Measurements from ENCODE around the gene SCN8A. TPM values are rescaled to one million over a fixed set of nuclear protein-coding genes. Genes with fewer than 3 reads are reported as not detected.

SCN8A gene
- total RNA-seq, 3 donors from 2014 or later (not counting 1 experiment from before 2014, with no cell fraction given), result 0.42 to 0.66 (median 0.65) TPM

- no peak overlapping the region for H3K27ac Mint-ChIP-seq
- no peak for TF ChIP-seq CTCF (IDR thresholded peaks at IDR 0.05)
- Histone ChIP-seq H3K27me3 (ENCODE audit: control insufficient read depth, insufficient read depth, low read length) (peaks cover 7% of the 10 kb centered on the region), H3K9me3 (ENCODE audit: control insufficient read depth, insufficient read depth, low read length) (no peaks in the 10 kb centered on the region), H3K4me1 (ENCODE audit: control insufficient read depth, insufficient read depth, low read length) (peaks cover 28% of the 10 kb centered on the region), H3K36me3 (ENCODE audit: control insufficient read depth, insufficient read depth, low read length) (no peaks in the 10 kb centered on the region), H3K27ac (ENCODE audit: low read length) (no peak overlapping the region), H3K4me3 (ENCODE audit: low read length) (no peak overlapping the region)
- H3K4me3 Mint-ChIP-seq, result no peak overlapping the region
- DNase-seq (no peak), ATAC-seq (no peak)
- intact Hi-C loops (cut with micrococcal nuclease), result no loop called here
- H3K27me3 Mint-ChIP-seq (ENCODE audit: low read depth in 2 of 2), result peaks cover 38 to 55% of the 10 kb centered on the region in 2 donors
- H3K9me3 Mint-ChIP-seq, result no peaks in the 10 kb centered on the region
- no peaks in the 10 kb centered on the region for H3K36me3 Mint-ChIP-seq
- H3K4me1 Mint-ChIP-seq, result peaks cover 8 to 27% of the 10 kb centered on the region in 2 donors
- 3% methylated on average over 9 of the region's 10 CpGs for WGBS (ENCODE audit: insufficient coverage)
Measured at GRCh38 chr12:51832354-51833107, 241.5 kb downstream of the SCN8A start.

- no peak for DNase-seq
- Histone ChIP-seq H3K4me1 (ENCODE audit: control insufficient read depth, insufficient read depth, low read length) (peaks cover 18% of the 10 kb centered on the region), H3K4me3 (ENCODE audit: low read length) (no peak overlapping the region), H3K9me3 (ENCODE audit: control insufficient read depth, insufficient read depth, low read length) (no peaks in the 10 kb centered on the region), H3K36me3 (ENCODE audit: control insufficient read depth, insufficient read depth, low read length) (no peaks in the 10 kb centered on the region), H3K27me3 (ENCODE audit: control insufficient read depth, insufficient read depth, low read length) (peaks cover 7% of the 10 kb centered on the region), H3K27ac (ENCODE audit: low read length) (no peak overlapping the region)
- H3K27me3 Mint-ChIP-seq (ENCODE audit: low read depth in 2 of 2), result peaks cover 30 to 49% of the 10 kb centered on the region in 2 donors
- intact Hi-C loops (cut with micrococcal nuclease), result no loop called here
- H3K4me3 Mint-ChIP-seq, result no peak overlapping the region
- no peak overlapping the region for H3K27ac Mint-ChIP-seq
- peaks cover 8 to 16% of the 10 kb centered on the region in 2 donors for H3K4me1 Mint-ChIP-seq
- no peaks in the 10 kb centered on the region for H3K36me3 Mint-ChIP-seq
- no peak for TF ChIP-seq CTCF (IDR thresholded peaks at IDR 0.05)
- ATAC-seq, result no peak
- no peaks in the 10 kb centered on the region for H3K9me3 Mint-ChIP-seq
- 79% methylated on average over 12 of the region's 12 CpGs for WGBS (ENCODE audit: insufficient coverage)
Measured at GRCh38 chr12:51833448-51834227, 242.6 kb downstream of the SCN8A start.

DNA sequence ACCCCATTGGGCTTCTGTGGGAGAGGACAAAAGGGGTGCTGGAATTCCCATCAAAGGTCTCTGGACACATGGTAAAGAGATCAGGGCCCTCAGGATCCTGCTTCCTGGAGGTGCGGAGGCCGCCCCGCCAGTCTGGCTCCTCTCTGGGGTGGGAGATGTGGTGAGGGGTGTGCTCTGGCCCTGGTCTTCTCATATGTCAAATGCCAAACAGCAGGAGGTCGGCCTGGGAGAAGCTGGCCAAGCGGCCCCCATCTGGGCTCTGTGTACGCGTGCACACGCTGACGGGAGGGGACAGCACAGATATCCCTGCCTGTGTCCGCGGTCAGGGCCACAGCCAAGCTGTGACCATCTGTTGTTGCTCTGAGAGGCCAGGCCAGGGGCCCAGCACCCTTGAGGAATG is 243.4 kb downstream of the SCN8A start:
- no peak for DNase-seq
- H3K9me3 ChIP-seq (ENCODE audit: control insufficient read depth, insufficient read depth, low read length), result no peaks in the 10 kb centered on the region

More for the DNA sequence above, 243.4 kb downstream of the SCN8A start:
- 89% methylated on average over 11 of the region's 11 CpGs for WGBS (ENCODE audit: insufficient coverage)
- Mint-ChIP-seq H3K4me3 (no peak overlapping the region), H3K36me3 (no peaks in the 10 kb centered on the region), H3K27me3 (ENCODE audit: low read depth in 2 of 2) (peaks cover 34 to 48% of the 10 kb centered on the region in 2 donors), H3K9me3 (no peaks in the 10 kb centered on the region), H3K4me1 (peaks cover 8 to 15% of the 10 kb centered on the region in 2 donors), H3K27ac (no peak overlapping the region)
- H3K4me3 ChIP-seq (ENCODE audit: low read length), result no peak overlapping the region
- peaks cover 18% of the 10 kb centered on the region for H3K4me1 ChIP-seq (ENCODE audit: control insufficient read depth, insufficient read depth, low read length)
- no peak for TF ChIP-seq CTCF (IDR thresholded peaks at IDR 0.05)
- peaks cover 7% of the 10 kb centered on the region for H3K27me3 ChIP-seq (ENCODE audit: control insufficient read depth, insufficient read depth, low read length)
- no peak for ATAC-seq
- H3K36me3 ChIP-seq (ENCODE audit: control insufficient read depth, insufficient read depth, low read length), result no peaks in the 10 kb centered on the region
- intact Hi-C loops (cut with micrococcal nuclease), result no loop called here
- no peak overlapping the region for H3K27ac ChIP-seq (ENCODE audit: low read length)
